ENCODE measurements around the gene TNS4. TPM values are rescaled to one million over a fixed set of nuclear protein-coding genes. Genes with fewer than 3 reads are reported as not detected.

TNS4 gene
- total RNA-seq, 4 donors from 2014 or later: 2.2 TPM; not detected in 3

- Histone ChIP-seq H3K36me3 (no peaks in the 10 kb centered on the region), H3K27ac (peak overlapping the region in 2 of 4 donors; percentile 12 to 83), H3K4me3 (no peak overlapping the region), H3K27me3 (no peaks in the 10 kb centered on the region), H3K4me1 (peaks cover 0 to 38% (median 11%) of the 10 kb centered on the region in 3 donors), H3K9me3 (no peaks in the 10 kb centered on the region)
- no peak for ATAC-seq
- no peak for TF ChIP-seq POLR2AphosphoS5 (IDR thresholded peaks at IDR 0.05)
- no peak for TF ChIP-seq CTCF (IDR thresholded peaks at IDR 0.05)
- no peak for TF ChIP-seq EP300 (IDR thresholded peaks at IDR 0.05)
- no peak for TF ChIP-seq POLR2A (IDR thresholded peaks at IDR 0.05)
- 80 to 82% methylated on average over 7 to 8 of the region's 9 CpGs for WGBS, 2 donors (ENCODE audit: low coverage in 1 of 2)
Observed at GRCh38 chr17:40496634-40497420, 4.6 kb downstream of the TNS4 start.

- H3K4me3 ChIP-seq: no peak overlapping the region
- peak overlapping the region in 1 of 4 donors; percentile 20 for H3K27ac ChIP-seq
- no peaks in the 10 kb centered on the region for H3K9me3 ChIP-seq
- WGBS, 2 donors (ENCODE audit: low coverage in 1 of 2): 100% methylated on average over 1 of the region's 6 CpGs; no CpG with 5 or more reads in 1 of the 2 donors
- H3K27me3 ChIP-seq: no peaks in the 10 kb centered on the region
- TF ChIP-seq EP300 (IDR thresholded peaks at IDR 0.05): no peak
- TF ChIP-seq POLR2AphosphoS5 (IDR thresholded peaks at IDR 0.05): no peak
- TF ChIP-seq POLR2A (IDR thresholded peaks at IDR 0.05): no peak
- no peak for TF ChIP-seq CTCF (IDR thresholded peaks at IDR 0.05)
- H3K4me1 ChIP-seq: peaks cover 0 to 44% (median 11%) of the 10 kb centered on the region in 3 donors
- H3K36me3 ChIP-seq: no peaks in the 10 kb centered on the region
- no peak for ATAC-seq
Observed at GRCh38 chr17:40496170-40496569, 5.3 kb downstream of the TNS4 start.

GRCh38 chr17:40495140-40495539 lies 6.3 kb downstream of the TNS4 start:
- Histone ChIP-seq H3K4me1 (peaks cover 0 to 46% (median 13%) of the 10 kb centered on the region in 3 donors), H3K27me3 (no peaks in the 10 kb centered on the region), H3K4me3 (no peak overlapping the region), H3K27ac (no peak overlapping the region), H3K9me3 (no peaks in the 10 kb centered on the region), H3K36me3 (no peaks in the 10 kb centered on the region)
- ATAC-seq: no peak
- TF ChIP-seq EP300 (IDR thresholded peaks at IDR 0.05) (no peak), POLR2A (IDR thresholded peaks at IDR 0.05) (no peak), POLR2AphosphoS5 (IDR thresholded peaks at IDR 0.05) (no peak), CTCF (IDR thresholded peaks at IDR 0.05) (no peak)
- 62 to 63% methylated on average over 3 to 4 of the region's 5 CpGs for WGBS, 2 donors (ENCODE audit: low coverage in 1 of 2)

GRCh38 chr17:40493697-40494096 lies 7.7 kb downstream of the TNS4 start:
- H3K27me3 ChIP-seq: no peaks in the 10 kb centered on the region
- H3K4me3 ChIP-seq: no peak overlapping the region

More at GRCh38 chr17:40493697-40494096, 7.7 kb downstream of the TNS4 start:
- Histone ChIP-seq H3K27ac (no peak overlapping the region), H3K4me1 (peaks cover 0 to 36% (median 10%) of the 10 kb centered on the region in 3 donors), H3K36me3 (no peaks in the 10 kb centered on the region), H3K9me3 (no peaks in the 10 kb centered on the region)
- no CpG with 5 or more reads among the region's 4 CpGs for WGBS, 2 donors (ENCODE audit: low coverage in 1 of 2)
- ATAC-seq: no peak
- no peak for TF ChIP-seq CTCF (IDR thresholded peaks at IDR 0.05)
- no peak for TF ChIP-seq POLR2A (IDR thresholded peaks at IDR 0.05)
- TF ChIP-seq POLR2AphosphoS5 (IDR thresholded peaks at IDR 0.05): no peak
- TF ChIP-seq EP300 (IDR thresholded peaks at IDR 0.05): no peak

Data from gastroesophageal sphincter (tissue), 4 donors.